Left renal pelvis (tissue), 4 donors: Measurements from ENCODE around the gene AKNA. TPM values are rescaled to one million over a fixed set of nuclear protein-coding genes. Genes with fewer than 3 reads are reported as not detected.

ENCODE experiments used
- DNase-seq, 4 donors: peaks; one replicate each; pipeline ENCODE4 v3.0.0-alpha.2; 2013; ENCODE audit warnings: low read depth in 4 of 4, low spot score in 3 of 4
- polyA plus RNA-seq, 4 donors: library from polyadenylated mRNA; unstranded; fragments of 120-200 nt; gene quantifications; one replicate each; pipeline ENCODE4 v1.2.1, GENCODE V29; 2013; ENCODE audit not compliant: insufficient read length in 4 of 4

The AKNA gene
- polyA plus RNA-seq, 4 donors = 10.8 to 15.7 (median 14.1) TPM

DNA sequence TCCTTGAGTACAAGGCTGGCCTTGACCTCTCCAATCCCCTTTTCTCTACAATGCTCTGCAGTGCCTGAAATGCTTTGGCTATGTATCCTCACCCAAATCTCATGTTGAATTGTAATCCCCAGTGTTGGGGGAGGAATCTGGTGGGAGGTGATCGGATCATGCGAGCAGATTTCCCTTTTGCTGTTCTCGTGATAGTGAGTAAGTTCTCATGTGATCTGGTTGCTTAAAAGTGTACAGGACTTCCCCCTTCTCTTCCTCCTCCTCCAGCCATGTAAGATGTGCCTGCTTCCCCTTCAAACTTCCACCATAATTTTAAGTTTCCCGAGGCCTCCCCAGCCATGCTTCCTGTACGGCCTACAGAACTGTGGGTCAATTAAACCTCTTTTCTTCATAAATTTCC, 28.5 kb upstream of the AKNA start:
- no peak for DNase-seq

GRCh38 chr9:114414346-114414745, 26.6 kb upstream of the AKNA start:
- DNase-seq = no peak

GRCh38 chr9:114413861-114414301, 26.1 kb upstream of the AKNA start:
- no peak for DNase-seq

DNA sequence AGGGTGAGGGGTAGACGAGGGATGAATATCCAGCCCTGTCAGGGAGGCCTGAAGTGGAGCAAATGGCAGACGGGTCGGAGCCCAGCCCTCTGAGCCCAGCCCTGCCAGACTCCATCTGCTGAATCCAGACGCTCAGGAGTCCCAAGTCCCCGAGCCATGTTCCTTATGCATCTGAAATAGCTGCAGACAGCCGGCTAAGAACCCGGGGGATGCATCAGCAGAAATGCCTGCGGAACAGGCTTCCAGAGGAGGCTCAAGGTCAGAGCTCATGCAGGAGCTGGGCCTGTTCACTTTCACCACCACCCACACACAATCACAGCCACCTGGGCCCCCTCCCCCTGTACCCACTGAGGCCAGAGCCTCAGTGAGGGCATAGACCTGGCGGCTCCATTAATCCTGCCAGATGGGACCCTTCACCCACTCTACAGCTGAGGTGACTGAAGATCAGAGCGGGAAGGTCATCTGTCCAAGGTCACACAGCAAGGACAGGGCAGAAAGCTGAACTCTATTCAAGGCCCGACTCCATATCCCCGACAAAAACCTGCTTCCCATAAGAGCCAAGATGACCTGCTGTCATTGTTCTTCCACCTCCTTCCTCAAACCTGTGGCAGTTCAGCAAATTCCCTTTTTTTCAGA, 24.4 kb upstream of the AKNA start:
- no peak for DNase-seq

GRCh38 chr9:114411452-114411851, 23.7 kb upstream of the AKNA start:
- DNase-seq = no peak

DNA sequence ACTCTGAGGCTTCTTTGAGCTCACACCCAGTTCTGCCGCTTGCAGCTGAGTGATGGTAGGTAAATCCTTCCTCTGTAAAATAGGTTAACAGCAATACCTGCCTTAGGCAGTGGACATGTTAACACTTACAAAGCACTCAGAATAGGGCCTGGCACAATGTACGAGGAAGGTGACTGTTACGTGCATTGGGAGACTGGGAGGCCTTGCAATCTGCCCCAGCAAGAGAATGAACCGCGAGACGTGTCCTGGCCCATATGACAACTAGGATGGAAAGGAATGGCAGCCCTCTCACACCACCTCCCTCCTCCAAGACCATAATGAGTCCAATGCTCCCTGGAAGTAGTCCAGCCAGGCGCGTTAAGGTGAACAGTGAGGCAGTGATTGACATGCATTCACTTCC, 23.1 kb upstream of the AKNA start:
- no peak for DNase-seq

DNA sequence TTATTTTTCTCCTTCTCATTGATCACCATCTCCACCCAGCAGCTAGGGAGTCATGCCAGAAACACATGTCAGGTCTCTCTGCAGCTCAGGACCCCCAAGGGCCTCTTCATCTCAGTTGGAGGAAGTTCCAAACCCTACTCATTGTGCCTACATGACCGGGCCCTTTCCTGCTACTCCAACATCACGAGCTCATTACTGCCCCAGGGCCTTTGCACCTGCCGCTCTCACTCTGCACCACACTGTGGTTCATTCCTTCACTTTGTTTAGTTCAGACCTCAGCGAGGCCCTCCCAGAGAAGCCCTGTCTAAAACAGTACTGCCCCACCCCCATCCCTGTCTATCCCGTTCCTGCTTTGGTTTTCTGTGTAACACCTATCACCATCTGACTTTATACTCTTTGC, 22.1 kb upstream of the AKNA start:
- DNase-seq = no peak

GRCh38 chr9:114409103-114409780, 21.5 kb upstream of the AKNA start:
- DNase-seq = no peak

DNA sequence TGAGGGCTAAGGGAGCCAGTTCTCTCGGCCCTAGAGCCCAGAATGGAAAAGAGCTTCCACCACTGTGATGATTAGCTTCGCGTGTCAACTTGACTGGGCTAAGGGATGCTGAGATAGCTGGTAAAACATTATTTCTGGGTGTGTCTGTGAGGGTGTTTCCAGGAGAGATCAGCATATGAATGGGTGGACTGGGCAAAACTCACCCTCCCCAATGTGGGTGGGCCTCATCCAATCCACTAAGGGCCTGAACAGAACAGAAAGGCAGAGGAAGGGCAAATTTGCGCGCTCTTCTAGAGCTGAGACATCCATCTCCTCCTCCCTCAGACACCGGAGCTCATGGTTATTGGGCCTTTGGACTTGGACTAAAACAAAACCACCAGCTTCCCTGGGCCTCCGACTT, 20.9 kb upstream of the AKNA start:
- DNase-seq = no peak

GRCh38 chr9:114407889-114408288, 20.1 kb upstream of the AKNA start:
- no peak for DNase-seq

DNA sequence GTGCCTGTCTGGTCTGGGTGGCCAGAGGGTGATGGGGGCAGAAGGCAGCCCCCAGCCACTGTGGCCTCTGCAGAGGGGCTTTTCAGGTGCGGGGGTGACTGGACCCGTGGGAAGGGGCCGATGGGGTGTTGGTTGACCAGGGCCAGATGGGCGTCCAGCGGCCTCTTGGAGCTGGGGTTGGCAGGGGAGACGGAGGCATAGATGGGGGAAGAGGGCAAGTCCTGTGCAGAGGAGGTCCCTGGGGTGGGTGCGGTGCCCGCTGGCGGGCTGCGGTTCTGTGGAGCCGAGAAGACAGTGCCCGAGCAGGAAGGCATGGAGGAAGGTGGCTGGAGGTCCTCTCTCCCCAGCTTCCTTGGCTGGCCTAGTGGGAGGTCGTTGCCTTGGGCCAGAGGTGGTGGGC, 18.7 kb upstream of the AKNA start:
- DNase-seq = no peak

DNA sequence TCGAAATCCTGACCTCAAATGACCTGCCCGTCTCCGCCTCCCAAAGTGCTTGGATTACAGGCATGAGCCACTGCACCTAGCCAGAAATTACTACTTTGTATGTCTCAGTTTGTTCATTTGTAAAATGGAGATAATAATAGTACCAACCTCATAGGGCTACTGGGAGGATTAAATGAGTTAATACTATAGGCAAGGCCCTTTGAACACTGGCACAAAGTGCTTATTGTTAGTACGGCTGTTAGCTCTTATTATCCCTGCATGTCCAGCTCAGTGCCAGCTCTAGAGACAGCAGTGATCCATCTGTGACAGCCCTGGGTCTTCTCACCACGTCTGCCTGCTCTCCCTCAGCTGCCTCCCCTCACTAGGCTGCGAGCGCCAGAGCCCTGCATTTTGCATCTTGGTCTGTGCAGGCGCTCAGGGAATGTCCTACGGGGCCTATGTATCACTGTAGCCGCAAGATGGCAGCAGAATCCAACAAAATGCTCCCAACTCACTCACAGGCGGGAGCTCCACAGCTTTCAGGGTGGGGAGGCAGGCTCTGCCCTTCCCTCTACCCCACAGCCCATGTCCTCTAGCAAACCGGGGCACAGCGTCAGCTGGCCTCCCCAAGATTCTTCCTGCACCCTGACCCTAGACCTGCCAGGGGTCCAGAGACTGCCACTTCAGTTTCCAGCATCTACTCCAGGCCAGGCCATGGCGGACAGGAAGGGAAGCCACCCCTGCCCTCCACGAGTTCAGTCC, 17.7 kb upstream of the AKNA start:
- no peak for DNase-seq

GRCh38 chr9:114404531-114404930, 16.7 kb upstream of the AKNA start:
- no peak for DNase-seq

DNA sequence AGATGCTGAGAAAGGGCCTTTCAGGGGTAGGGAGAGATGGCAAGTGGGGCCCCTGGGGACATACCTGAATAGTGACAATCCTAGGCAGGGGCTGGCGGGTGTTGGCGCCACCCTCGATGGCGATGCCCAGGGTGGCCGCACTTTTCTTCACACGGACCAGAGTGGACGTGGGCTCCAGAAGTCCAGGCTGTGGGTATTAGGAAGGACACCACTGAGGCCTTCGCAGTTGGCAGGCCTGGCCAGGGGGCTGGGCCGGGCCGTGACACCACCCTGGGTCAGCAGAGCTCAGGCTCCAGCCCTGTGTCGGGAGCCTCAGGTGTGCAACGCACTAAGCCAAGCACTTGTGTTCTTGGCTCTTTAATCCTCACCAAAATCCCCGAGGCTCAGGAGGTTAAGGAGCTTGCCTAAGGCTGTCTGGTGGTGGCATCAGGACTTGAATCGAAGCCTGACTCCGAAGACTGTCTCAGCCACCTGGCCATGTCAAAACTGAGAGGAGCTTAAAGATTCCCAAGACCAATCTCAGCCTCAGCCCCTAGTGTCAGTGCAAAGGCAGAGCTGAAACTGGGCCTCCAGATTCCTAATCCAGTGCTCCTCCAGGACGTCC, 15.5 kb upstream of the AKNA start:
- no peak for DNase-seq

GRCh38 chr9:114401344-114401743, 13.6 kb upstream of the AKNA start:
- no peak for DNase-seq

DNA sequence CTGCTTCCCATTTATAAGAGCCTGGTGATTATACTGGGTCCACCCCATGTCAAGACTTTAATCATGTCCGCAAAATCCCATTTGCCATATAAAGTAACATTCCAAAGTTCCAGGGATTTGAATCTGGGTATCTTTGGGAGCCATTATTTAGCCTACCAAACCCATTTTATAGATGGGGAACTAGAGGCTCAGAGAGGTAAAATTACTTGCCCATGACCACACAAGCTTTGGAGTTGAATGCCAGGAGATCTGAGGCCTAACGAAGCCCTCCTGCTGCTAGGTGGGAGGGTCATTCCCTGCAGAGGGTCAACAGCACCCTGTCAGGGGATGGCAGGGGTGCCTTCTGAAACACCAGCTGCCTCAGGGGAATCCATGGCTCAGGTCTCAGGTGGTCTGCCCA, 13.0 kb upstream of the AKNA start:
- no peak for DNase-seq

DNA sequence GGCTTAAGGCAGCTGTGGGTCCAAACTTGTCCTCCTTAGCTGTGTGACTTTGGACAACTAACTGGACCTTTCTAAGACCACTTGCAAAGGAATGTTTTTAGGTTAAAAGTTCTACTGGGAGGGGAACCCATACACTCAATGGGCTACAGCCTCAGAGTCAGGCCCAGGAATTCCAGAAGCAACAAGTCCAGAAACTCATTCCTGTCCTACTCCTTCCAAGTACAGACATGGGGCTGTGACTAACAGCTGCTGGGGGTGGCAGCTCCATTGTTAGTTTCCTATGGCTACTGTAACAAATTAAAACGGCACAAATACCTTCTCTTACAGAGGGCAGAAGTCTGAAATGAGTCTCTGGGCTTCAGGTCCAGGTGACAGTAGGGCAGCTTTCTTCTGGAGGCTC, 12.4 kb upstream of the AKNA start:
- DNase-seq = no peak

GRCh38 chr9:114399381-114399780, 11.6 kb upstream of the AKNA start:
- no peak for DNase-seq

- DNase-seq = peak; percentile 73 to 87 (median 83)
Observed at GRCh38 chr9:114397848-114398605, 10.2 kb upstream of the AKNA start.

DNA sequence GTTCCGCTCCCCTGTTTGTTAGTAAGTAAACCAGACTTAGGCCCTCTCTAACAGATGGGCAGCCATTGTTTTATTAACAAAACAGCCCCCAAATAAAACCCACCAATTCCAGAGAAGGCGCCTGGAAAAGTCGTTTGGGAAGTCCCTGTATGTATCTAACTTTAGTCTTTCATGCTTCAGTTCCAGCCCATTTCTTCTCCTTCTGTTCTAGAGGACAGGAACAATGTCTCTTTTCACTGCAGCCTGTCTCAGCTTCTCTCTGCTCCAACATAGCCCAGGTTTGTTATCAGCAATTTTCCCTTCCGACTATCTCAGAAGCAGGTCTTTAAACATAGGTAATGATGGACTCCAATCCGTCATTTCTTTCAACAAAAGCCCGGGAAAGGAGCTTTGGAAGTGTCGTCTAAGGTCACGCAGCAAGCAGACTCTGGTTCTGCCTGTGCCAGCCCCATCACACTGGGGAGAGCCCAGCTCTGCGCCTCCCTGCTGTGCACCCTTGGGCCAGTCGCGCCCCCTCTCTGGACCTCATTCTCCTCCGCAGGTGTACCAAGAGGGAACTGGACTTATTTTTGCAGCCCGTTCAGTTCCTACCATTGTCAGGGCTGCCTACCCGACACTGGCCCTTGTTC, 9.6 kb upstream of the AKNA start:
- no peak for DNase-seq
